GM10847 (cell line): ENCODE data around the gene SETD9.

Source experiments
- POLR2A ChIP-seq: IDR thresholded peaks from 2 replicates; pipeline ENCODE4 v1.6.1; 2011; ENCODE audit not compliant: insufficient read length; ENCODE audit errors: extremely low read depth

Gene SETD9

DNA sequence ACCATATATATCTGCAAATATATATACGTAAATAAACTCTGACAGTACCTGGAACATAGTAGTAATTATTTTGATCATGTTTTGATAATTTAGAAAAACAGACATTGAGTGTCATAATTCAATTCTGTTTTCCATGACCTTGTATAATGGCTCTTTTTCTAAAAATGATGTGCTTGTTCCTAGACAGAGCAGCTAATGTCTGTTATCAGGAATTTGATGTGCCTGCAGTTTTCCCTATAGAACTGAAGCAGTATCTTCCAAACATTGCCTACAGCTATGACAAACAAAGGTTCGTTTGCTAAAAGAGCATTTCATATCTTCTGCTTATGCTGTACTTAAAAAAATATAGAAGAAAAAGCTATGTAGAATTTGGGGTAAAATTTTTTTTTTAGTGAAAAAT, 5.3 kb downstream of the SETD9 start:
- no peak for TF ChIP-seq POLR2A

DNA sequence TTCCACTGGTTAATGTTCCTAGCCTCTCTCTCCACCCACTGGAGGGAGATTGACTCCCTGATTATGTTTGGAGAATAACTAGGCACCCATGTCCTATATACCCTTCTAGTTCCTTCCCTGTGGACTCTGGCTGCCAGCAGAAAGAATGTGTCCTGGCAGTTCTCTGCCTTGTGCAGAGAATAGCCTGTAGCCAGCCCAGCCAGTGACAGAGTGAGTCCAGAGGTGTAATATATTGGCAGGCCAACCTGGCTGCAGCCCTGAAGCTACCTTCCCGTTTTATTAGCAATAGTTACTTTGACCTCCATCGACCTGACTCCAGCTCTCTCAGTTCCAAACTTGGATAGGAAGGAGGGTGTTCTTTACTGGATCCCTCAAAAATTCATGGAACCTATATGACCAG, 8.1 kb downstream of the SETD9 start:
- no peak for TF ChIP-seq POLR2A

DNA sequence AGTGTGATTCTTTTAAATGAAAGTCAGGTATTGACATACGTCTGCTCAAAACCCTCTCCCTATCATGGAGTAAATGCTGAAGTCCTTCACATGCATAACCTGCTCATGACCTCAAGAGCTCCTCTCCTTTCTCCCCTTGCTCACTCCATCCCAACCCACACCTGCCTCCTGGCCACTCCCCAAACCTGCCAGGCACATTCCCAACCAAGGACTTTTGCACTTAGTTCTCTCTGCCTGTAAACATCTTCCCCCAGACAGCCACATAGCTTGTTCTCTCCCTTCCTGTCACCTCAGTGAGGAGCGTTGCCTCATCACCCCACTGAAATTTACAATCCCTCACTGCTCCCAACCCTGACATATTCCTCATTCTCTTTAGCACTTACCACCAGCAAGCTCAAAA, 8.7 kb downstream of the SETD9 start:
- no peak for TF ChIP-seq POLR2A

DNA sequence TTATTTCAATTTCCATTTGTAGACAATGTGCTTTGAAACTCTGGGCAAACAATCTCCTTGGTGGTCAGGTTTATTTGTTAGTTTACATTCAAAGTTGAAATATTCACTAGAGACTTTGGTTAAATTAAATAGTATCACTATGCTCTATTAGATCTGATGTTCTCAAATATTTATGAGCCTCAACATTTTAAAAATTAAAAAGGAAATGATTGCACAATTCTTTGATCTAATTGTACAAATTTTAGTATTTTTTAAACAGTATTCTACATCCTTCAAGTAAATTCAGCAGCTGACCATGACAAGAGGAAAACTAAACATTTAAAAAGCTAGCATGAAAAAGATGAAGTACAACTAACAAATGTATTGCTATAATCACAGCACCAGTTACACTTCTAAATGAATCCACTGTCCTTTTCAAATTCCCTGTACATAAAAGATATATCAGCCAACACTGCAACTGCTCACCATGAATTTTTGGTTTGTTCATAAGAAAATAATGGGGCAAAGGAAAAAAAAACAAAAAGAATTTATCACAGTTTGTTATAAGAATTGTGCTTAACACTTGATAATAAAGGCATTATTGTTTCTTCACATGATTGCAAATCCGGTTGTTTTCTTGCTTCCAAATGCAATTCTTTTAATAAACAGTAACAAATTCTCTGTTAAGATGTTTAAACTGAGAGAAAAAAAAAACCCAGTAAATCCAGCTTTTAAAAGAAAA, 10.7 kb downstream of the SETD9 start:
- no peak for TF ChIP-seq POLR2A

DNA sequence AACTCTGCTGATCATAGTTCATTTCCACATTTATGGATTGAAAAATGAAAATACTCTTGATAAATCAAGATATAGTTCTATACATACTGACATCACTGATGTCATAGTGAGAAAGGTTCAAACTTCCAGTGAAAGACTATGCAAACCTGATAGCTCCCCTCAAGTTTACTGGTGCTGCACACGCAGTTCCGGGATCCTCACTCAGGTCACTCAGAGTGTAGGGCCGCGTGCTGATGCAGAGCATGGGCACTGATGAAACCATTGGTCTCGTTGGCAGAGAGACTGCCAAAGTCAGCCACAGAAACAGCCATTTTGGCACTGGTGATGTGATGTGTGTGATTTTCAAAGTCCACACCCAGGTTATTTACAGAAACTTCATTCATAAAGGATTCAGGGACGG, 13.5 kb downstream of the SETD9 start:
- no peak for TF ChIP-seq POLR2A

DNA sequence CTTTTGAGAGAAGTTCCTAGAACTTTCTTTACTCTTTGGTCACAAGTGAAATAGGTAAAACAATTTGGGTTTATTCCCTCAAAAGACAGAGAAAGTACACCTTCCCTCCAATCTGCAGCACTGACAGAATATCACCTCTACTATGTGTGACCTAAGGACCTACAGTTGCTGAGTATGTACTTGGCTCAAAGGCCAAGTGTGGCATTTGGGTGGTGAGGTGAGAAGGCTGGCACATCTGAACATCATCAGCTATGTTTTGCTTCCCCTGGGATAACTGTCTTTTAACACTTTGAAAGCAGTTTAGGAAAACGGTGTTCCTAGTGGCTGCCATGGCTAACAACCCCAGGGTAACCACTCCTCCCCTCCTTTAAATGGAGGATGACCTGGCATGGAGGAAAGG, 24.9 kb downstream of the SETD9 start:
- TF ChIP-seq POLR2A: no peak

DNA sequence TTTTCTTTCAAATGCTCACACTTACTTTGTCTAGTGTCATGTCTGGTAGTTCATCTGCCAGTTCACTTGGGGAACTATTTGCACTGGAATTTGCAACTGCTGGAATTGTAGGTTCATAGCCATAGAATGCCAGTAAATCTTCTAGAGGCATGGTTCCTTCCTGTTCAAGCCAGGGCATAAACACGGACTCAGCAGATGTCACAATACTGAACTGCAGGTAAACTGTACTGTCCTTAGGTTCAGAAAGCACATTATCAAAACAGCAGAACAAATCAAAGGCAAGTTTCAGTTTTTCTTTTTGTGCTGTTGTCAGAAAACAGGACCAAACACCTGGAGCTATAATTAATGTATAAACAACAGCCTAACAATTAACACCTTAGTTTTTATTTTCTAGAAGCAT, 29.5 kb downstream of the SETD9 start:
- TF ChIP-seq POLR2A: no peak

DNA sequence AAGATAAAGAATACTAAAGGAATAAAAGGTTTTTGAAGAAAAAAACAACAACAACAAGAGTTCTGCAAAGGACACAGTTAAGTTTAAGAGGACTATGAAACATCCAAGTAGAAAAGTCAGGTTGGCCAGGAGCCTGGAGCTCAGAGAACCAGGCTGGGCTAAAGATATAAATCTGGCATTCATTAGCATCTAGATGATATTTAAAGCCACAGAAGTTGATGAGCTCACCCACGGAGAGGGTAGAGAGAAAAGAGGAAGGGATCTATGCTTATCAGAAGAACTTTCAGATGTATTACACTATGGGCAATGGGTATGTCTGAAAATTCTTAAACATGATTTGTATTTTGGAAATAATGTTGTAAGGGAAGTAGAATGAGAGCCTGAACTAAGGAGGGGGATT, 32.6 kb downstream of the SETD9 start:
- no peak for TF ChIP-seq POLR2A

DNA sequence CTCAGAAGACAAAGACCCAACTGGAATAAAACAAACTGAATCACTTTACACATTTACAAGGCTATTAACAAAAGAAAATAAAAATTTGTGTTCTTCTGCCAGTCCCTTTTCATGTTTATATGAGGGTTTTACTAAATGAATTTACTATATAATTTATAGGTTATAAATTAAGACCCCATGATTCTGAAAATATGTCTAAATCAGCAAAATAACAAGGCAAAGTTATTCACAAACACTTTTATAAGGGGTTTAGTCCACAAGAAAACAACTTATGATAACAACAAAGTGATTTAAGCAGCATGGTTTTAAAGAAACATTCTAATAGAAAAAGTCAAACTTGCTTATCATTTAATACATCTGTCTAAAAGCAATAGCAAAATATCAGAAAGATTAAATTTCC, 37.7 kb downstream of the SETD9 start:
- no peak for TF ChIP-seq POLR2A

DNA sequence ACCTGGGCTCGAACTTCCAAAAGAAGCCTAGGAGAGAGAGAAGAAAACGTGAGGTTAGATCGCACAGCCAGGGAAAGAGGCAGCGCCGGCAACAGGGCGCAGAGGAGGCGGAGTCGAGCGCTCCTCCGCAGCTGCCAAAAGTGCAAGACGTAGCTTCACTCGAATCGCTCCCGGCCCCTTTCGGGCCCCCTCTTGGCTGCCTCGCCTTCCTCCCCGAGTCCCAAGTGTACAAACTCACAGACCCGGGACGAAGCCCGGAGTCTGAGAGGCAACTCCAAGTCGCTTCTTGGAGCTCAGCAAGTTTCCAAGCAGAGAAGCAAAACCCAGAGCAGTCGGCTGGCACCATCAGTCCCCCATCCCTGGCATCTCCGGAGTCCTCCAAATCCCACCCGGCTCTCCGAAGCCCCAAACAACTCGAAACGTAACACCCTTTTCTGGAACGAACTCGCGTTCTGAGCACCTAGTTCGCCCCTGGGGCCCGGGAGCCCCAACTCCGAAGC, 41.3 kb downstream of the SETD9 start:
- no peak for TF ChIP-seq POLR2A

DNA sequence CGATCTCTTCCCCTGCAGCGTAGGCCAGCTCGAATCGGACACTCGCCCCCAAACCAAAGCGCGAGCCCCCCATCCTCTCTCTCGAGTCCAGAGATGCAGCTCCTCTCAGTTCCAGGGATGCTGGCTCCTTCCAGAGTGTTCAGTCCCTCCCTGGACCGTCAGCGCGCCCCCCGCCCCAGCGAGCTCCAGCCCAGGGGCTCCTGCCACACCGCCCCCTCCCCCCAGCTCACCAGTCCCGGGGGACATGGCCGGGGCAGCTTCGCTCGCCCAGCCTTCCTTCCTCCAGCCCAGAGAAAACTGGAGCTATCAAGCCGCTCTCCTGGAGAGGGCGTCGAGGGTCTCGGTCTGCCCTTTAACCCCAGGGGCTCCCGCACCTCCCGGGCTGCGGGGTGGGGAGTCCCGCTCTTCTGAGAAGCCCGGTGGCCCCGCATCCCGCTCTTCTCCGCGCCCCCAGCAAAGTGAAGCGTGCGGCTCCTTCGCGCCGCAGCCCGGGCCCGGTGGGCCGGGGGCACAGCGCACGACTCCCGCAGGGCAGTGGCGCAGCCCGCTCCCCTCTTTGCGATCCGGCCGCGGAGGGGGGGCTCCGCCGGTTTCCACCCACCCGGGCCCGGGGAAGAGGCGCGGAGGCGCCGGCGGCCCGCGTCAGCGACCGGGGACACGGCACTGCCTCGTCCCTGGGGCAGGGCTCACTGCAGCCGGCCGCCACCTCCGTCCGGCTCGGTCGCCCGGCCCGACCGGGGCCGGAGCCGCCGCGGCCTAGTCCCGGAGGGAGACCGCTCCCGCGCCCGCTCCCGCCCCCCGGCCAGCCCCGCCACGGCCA, 41.9 kb downstream of the SETD9 start:
- no peak for TF ChIP-seq POLR2A

DNA sequence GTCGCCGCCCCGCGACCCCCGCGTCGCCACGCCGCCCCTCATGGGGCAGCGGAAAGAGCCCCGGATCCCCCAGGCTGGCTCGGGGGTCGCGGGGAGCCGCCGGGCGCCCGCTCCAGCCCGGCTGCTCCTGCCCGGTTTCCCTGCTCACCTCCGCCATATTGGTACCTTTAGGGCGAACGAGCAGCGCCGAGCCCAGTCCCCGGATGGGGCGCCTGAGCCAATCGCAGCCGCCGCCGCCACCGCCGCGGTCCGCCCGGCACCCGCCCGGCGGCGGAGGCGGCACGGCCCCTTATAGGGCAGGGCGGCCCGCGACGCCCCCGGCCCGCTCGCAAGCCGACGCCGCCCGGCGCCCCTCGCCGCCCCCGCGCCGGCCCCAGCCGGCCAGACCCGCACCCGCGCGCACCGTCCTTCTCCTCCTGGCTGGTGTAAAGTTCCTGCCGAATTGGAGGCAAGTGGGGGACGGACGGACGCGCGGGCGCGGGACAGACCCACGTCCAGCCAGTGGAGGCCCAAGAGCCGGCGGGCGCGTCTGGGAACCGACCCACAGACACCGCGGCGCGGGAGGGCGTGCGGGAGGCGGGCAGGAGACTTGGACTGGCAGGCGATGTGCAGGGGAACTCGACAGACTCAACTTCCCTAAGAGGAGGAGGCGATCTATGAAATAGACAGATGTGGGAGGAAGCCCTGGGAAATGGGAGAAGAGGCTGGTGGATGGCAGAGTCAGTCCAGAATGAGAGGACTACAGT, 42.7 kb downstream of the SETD9 start, which contains the start of gene MIER3:
TSS of gene MIER3 (minus strand) at position 178 of the 746 bp plus-strand sequence. CDS start at position 157, 21 bp downstream.
- TF ChIP-seq POLR2A: peak; percentile 58

DNA sequence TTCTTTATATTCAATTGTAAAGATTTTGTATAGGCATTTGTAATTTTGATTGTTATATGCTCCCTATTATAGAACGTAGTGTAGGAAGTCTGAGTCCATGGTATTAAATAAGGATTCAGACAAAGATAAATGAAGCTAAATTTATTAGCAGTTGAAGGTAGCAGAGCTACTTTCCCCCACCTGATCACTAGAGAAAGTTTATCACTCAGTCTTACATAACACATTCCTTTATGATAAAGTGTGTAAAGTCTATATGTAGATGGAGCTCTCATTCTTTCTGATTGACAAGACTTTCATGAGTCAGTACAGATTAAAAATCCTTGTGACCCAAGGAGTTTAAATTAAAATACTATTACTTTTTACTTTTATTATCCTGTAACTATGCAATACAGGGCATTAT, 44.9 kb downstream of the SETD9 start:
- TF ChIP-seq POLR2A: no peak

DNA sequence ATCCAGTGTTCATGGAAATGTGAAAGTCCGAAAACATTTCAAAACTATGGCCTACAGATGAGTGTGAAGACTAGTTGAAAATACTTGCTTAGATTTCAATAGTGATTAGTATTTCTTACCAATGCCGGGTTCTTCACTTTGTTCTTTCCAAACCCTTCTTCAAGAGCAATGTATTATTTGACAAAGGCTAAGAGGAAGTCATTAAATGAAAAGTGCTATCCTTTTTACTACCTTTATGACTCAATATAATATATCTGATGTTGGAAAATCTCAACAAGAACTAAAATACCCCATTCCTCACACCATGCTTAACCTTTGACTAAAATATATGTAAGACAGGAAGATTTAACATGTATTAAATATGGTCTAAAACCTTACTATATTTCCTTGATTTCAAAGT, 49.2 kb downstream of the SETD9 start:
- no peak for TF ChIP-seq POLR2A

DNA sequence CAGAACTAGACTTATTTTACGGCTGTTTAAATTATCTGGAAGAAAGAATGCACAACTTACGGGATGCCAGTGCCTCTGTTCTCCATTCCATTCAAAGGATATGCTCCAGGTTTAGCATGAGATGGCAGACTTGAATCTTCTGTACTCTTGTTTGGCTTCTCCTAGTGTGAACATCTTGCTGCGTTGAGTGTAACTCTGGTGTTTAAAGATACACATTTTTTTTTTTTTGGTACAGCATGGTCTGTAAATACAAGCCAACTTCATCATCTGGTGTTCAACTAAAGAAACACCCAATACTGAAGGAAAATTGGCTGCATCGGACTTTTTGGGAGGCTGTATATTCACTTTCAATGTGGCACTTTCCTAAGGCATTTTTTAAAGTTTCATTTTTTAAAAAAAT, 49.9 kb downstream of the SETD9 start:
- no peak for TF ChIP-seq POLR2A

DNA sequence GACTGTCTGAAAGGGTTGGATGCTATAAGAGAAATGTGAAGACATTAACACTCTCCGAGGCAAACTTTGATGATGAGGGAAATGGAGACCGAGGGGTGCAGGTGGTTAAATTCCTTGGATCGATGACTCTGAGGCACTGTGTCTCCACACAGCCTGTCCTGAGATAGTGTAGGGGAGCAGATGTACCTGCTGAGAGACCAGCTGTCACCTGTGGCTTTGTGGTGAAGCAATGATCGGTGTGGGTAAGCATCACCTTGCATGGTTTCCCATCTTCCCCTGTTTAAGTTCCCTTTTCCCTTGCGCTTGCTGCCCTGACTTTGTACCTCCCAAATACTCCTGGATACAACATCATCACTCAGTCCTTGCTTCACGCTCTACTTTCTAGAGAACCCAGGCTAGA, 52.4 kb downstream of the SETD9 start:
- no peak for TF ChIP-seq POLR2A
